DOHH2 (cell line): ENCODE data around the gene DGCR2.
"Not testable (repeated sequence)": the region's sequence is repeated elsewhere in the genome, so short reads cannot be mapped to it uniquely, and the experiment has no call there.

ENCODE experiments used
- H3F3A ChIP-seq: fragments of 200-600 bp; sonication (generic), shearing (Covaris generic); 2 replicates; pipeline ENCODE4 v1.6.0; 2016; ENCODE audit warnings: antibody characterized with exemption, mild to moderate bottlenecking; ENCODE audit not compliant: control insufficient read depth, insufficient read depth
- H3K27ac ChIP-seq: fragments of 200-600 bp; sonication (generic); 2 replicates; pipeline ENCODE4 v1.5.1; 2014; ENCODE audit warnings: low read depth, mild to moderate bottlenecking, low read length, moderate library complexity
- H3K27me3 ChIP-seq: fragments of 200-600 bp; sonication (generic); 2 replicates; pipeline ENCODE4 v1.6.1; 2014; ENCODE audit warnings: mild to moderate bottlenecking, low read length, mixed read lengths; ENCODE audit not compliant: control insufficient read depth
- H3K36me3 ChIP-seq: fragments of 200-600 bp; sonication (generic); 2 replicates; pipeline ENCODE4 v1.6.1; 2014; ENCODE audit warnings: mild to moderate bottlenecking, low read length, moderate library complexity, mixed read lengths; ENCODE audit not compliant: control insufficient read depth
- H3K4me1 ChIP-seq: fragments of 200-600 bp; sonication (generic); 2 replicates; pipeline ENCODE4 v1.6.1; 2014; ENCODE audit warnings: mild to moderate bottlenecking, low read length, mixed read lengths; ENCODE audit not compliant: control insufficient read depth
- H3K4me2 ChIP-seq: fragments of 200-600 bp; sonication (generic); 2 replicates; pipeline ENCODE4 v1.6.0; 2014; ENCODE audit warnings: mild to moderate bottlenecking, low read length, moderate library complexity
- H3K4me3 ChIP-seq: fragments of 200-600 bp; sonication (generic); 2 replicates; pipeline ENCODE4 v1.5.1; 2014; ENCODE audit warnings: mild to moderate bottlenecking, low read length, mixed read lengths
- H3K79me2 ChIP-seq: fragments of 200-600 bp; sonication (generic); 2 replicates; pipeline ENCODE4 v1.6.1; 2014; ENCODE audit warnings: mild to moderate bottlenecking, low read length, mixed read lengths; ENCODE audit not compliant: control insufficient read depth
- H3K9me2 ChIP-seq: fragments of 200-600 bp; sonication (generic); replicated peaks from 2 replicates; pipeline ENCODE4 v1.6.1; 2014; ENCODE audit warnings: mild to moderate bottlenecking, low read length, mixed read lengths; ENCODE audit not compliant: control insufficient read depth
- H3K9me3 ChIP-seq: fragments of 200-600 bp; sonication (generic); 2 replicates; pipeline ENCODE4 v1.6.1; 2014; ENCODE audit warnings: antibody characterized with exemption, low read length, mixed read lengths; ENCODE audit not compliant: control insufficient read depth, insufficient read depth
- H4K20me1 ChIP-seq: fragments of 200-600 bp; sonication (generic); 2 replicates; pipeline ENCODE4 v1.6.0; 2014; ENCODE audit warnings: low read depth, mild to moderate bottlenecking, antibody characterized with exemption, low read length, moderate library complexity; ENCODE audit not compliant: control insufficient read depth, insufficient read depth
- EZH2phosphoT487 ChIP-seq: fragments of 200-600 bp; sonication (generic); IDR thresholded peaks from 2 replicates; pipeline ENCODE4 v1.6.1; 2017; ENCODE audit warnings: borderline replicate concordance, mild to moderate bottlenecking, antibody characterized with exemption, low read length, moderate library complexity, mixed read lengths
- TF ChIP-seq, protein P1 (sequence below): fragments of 200-600 bp; sonication (generic); IDR thresholded peaks from one replicate; pipeline ENCODE4 v1.5.1; 2014; ENCODE audit warnings: antibody characterized with exemption, mild to moderate bottlenecking, low read depth, low read length; ENCODE audit not compliant: poor library complexity, severe bottlenecking

DGCR2 gene

GRCh38 chr22:19079691-19080090 lies 42.5 kb downstream of the DGCR2 start:
- no peaks in the 10 kb centered on the region for H3F3A ChIP-seq
- no peak overlapping the region for H3K4me3 ChIP-seq
- H3K79me2 ChIP-seq: no peaks in the 10 kb centered on the region
- TF ChIP-seq, protein P1, sequence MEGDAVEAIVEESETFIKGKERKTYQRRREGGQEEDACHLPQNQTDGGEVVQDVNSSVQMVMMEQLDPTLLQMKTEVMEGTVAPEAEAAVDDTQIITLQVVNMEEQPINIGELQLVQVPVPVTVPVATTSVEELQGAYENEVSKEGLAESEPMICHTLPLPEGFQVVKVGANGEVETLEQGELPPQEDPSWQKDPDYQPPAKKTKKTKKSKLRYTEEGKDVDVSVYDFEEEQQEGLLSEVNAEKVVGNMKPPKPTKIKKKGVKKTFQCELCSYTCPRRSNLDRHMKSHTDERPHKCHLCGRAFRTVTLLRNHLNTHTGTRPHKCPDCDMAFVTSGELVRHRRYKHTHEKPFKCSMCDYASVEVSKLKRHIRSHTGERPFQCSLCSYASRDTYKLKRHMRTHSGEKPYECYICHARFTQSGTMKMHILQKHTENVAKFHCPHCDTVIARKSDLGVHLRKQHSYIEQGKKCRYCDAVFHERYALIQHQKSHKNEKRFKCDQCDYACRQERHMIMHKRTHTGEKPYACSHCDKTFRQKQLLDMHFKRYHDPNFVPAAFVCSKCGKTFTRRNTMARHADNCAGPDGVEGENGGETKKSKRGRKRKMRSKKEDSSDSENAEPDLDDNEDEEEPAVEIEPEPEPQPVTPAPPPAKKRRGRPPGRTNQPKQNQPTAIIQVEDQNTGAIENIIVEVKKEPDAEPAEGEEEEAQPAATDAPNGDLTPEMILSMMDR: no peak
- TF ChIP-seq EZH2phosphoT487: no peak
- H4K20me1 ChIP-seq: no peaks in the 10 kb centered on the region
- H3K9me3 ChIP-seq: no peaks in the 10 kb centered on the region
- H3K9me2 ChIP-seq: no peaks in the 10 kb centered on the region
- H3K27ac ChIP-seq: no peak overlapping the region
- H3K36me3 ChIP-seq: no peaks in the 10 kb centered on the region
- no peak overlapping the region for H3K4me2 ChIP-seq
- no peaks in the 10 kb centered on the region for H3K4me1 ChIP-seq
- no peaks in the 10 kb centered on the region for H3K27me3 ChIP-seq

GRCh38 chr22:19075404-19075803 lies 46.8 kb downstream of the DGCR2 start:
- peaks cover 9% of the 10 kb centered on the region for H3K36me3 ChIP-seq
- H3K27me3 ChIP-seq: no peaks in the 10 kb centered on the region
- H3K9me2 ChIP-seq: no peaks in the 10 kb centered on the region
- no peaks in the 10 kb centered on the region for H3F3A ChIP-seq
- no peaks in the 10 kb centered on the region for H3K4me1 ChIP-seq
- peaks cover 6% of the 10 kb centered on the region for H3K79me2 ChIP-seq
- H3K9me3 ChIP-seq: no peaks in the 10 kb centered on the region
- H3K4me3 ChIP-seq: no peak overlapping the region
- no peaks in the 10 kb centered on the region for H4K20me1 ChIP-seq
- no peak overlapping the region for H3K4me2 ChIP-seq
- no peak overlapping the region for H3K27ac ChIP-seq
- TF ChIP-seq, protein P1: no peak
- no peak for TF ChIP-seq EZH2phosphoT487

- H3K4me3 ChIP-seq, H3K27ac ChIP-seq, H3F3A ChIP-seq, H3K79me2 ChIP-seq, H4K20me1 ChIP-seq, H3K27me3 ChIP-seq, H3K9me3 ChIP-seq, H3K4me2 ChIP-seq, H3K9me2 ChIP-seq, H3K4me1 ChIP-seq: not testable (repeated sequence)
- H3K36me3 ChIP-seq: peaks cover 27% of the 10 kb centered on the region
Measured at GRCh38 chr22:19072853-19073252, 49.4 kb downstream of the DGCR2 start.

GRCh38 chr22:19070397-19071169 lies 51.6 kb downstream of the DGCR2 start:
- Histone ChIP-seq H3K27me3 (no peaks in the 10 kb centered on the region), H3K4me3 (no peak overlapping the region), H3K27ac (no peak overlapping the region), H3K79me2 (peaks cover 6% of the 10 kb centered on the region), H3K36me3 (peaks cover 29% of the 10 kb centered on the region), H3K9me2 (no peaks in the 10 kb centered on the region), H3K9me3 (no peaks in the 10 kb centered on the region), H4K20me1 (no peaks in the 10 kb centered on the region; the same call in 1 of the 2 replicates), H3K4me1 (no peaks in the 10 kb centered on the region), H3K4me2 (no peak overlapping the region), H3F3A (no peaks in the 10 kb centered on the region)
- no peak for TF ChIP-seq EZH2phosphoT487
- TF ChIP-seq, protein P1: no peak
